ENCODE measurements around the gene TUBD1. TPM values are rescaled to one million over a fixed set of nuclear protein-coding genes. Genes with fewer than 3 reads are reported as not detected.
A peak's percentile ranks its signal among the peaks of the same experiment; 100 is the strongest.

Gene TUBD1
- total RNA-seq, 1 donor from 2014 or later = 9.0 TPM

GRCh38 chr17:59848778-59849177, 44.0 kb downstream of the TUBD1 start:
- H3K27me3 Mint-ChIP-seq (ENCODE audit: low read depth, unreplicated experiment) = no peaks in the 10 kb centered on the region
- Histone ChIP-seq H3K9ac (ENCODE audit: low read length) (no peak overlapping the region), H3K79me2 (ENCODE audit: insufficient read depth, low read length) (no peaks in the 10 kb centered on the region), H3K4me3 (ENCODE audit: insufficient read depth, low read depth, low read length) (no peak overlapping the region), H2AFZ (ENCODE audit: low read depth, low read length) (no peak overlapping the region), H4K20me1 (ENCODE audit: insufficient read depth, low read length) (no peaks in the 10 kb centered on the region), H3K27me3 (ENCODE audit: insufficient read depth, low read length) (no peaks in the 10 kb centered on the region), H3K4me2 (ENCODE audit: low read length) (no peak overlapping the region), H3K36me3 (ENCODE audit: insufficient read depth, low read length) (no peaks in the 10 kb centered on the region), H3K4me1 (ENCODE audit: insufficient read depth, low read length) (peaks cover 35% of the 10 kb centered on the region), H3K27ac (ENCODE audit: low read depth, low read length) (no peak overlapping the region), H3K9me3 (ENCODE audit: insufficient read depth, low read depth, low read length) (no peaks in the 10 kb centered on the region)
- no peaks in the 10 kb centered on the region for H3K9me3 Mint-ChIP-seq (ENCODE audit: unreplicated experiment)
- no peak for TF ChIP-seq EZH2 (IDR thresholded peaks at IDR 0.05; ENCODE audit: insufficient read depth, low read length)
- no peak for TF ChIP-seq CTCF (IDR thresholded peaks at IDR 0.05; ENCODE audit: insufficient read depth, low read depth, low read length)
- DNase-seq (ENCODE audit: low read depth) (no peak), FAIRE-seq (no peak)
- no peaks in the 10 kb centered on the region for H3K36me3 Mint-ChIP-seq (ENCODE audit: low read depth, unreplicated experiment)
- no peak overlapping the region for H3K4me3 Mint-ChIP-seq (ENCODE audit: unreplicated experiment)
- H3K4me1 Mint-ChIP-seq (ENCODE audit: low read depth, unreplicated experiment) = peaks cover 40% of the 10 kb centered on the region
- H3K27ac Mint-ChIP-seq (ENCODE audit: unreplicated experiment) = peak overlapping the region; percentile 55

GRCh38 chr17:59848385-59848668, 44.4 kb downstream of the TUBD1 start:
- TF ChIP-seq CTCF (IDR thresholded peaks at IDR 0.05; ENCODE audit: insufficient read depth, low read depth, low read length) (no peak), EZH2 (IDR thresholded peaks at IDR 0.05; ENCODE audit: insufficient read depth, low read length) (no peak)
- no peak overlapping the region for H3K27ac ChIP-seq (ENCODE audit: low read depth, low read length)
- H3K27me3 ChIP-seq (ENCODE audit: insufficient read depth, low read length) = no peaks in the 10 kb centered on the region
- no peaks in the 10 kb centered on the region for H3K9me3 Mint-ChIP-seq (ENCODE audit: unreplicated experiment)
- H3K9me3 ChIP-seq (ENCODE audit: insufficient read depth, low read depth, low read length) = no peaks in the 10 kb centered on the region
- peak overlapping the region; percentile 55 for H3K27ac Mint-ChIP-seq (ENCODE audit: unreplicated experiment)
- H3K36me3 Mint-ChIP-seq (ENCODE audit: low read depth, unreplicated experiment) = no peaks in the 10 kb centered on the region
- H3K79me2 ChIP-seq (ENCODE audit: insufficient read depth, low read length) = no peaks in the 10 kb centered on the region
- H4K20me1 ChIP-seq (ENCODE audit: insufficient read depth, low read length) = no peaks in the 10 kb centered on the region
- H2AFZ ChIP-seq (ENCODE audit: low read depth, low read length) = no peak overlapping the region
- H3K4me3 Mint-ChIP-seq (ENCODE audit: unreplicated experiment) = no peak overlapping the region
- FAIRE-seq = no peak
- peaks cover 39% of the 10 kb centered on the region for H3K4me1 Mint-ChIP-seq (ENCODE audit: low read depth, unreplicated experiment)
- H3K4me3 ChIP-seq (ENCODE audit: insufficient read depth, low read depth, low read length) = no peak overlapping the region
- H3K27me3 Mint-ChIP-seq (ENCODE audit: low read depth, unreplicated experiment) = no peaks in the 10 kb centered on the region
- no peak overlapping the region for H3K4me2 ChIP-seq (ENCODE audit: low read length)
- H3K36me3 ChIP-seq (ENCODE audit: insufficient read depth, low read length) = no peaks in the 10 kb centered on the region
- DNase-seq (ENCODE audit: low read depth) = no peak
- H3K9ac ChIP-seq (ENCODE audit: low read length) = no peak overlapping the region
- peaks cover 30% of the 10 kb centered on the region for H3K4me1 ChIP-seq (ENCODE audit: insufficient read depth, low read length)

GRCh38 chr17:59846394-59847165, 46.2 kb downstream of the TUBD1 start:
- no peaks in the 10 kb centered on the region for H3K9me3 Mint-ChIP-seq (ENCODE audit: unreplicated experiment)
- peak overlapping the region; percentile 38 for H3K4me2 ChIP-seq (ENCODE audit: low read length)
- peak overlapping the region; percentile 90 for H3K27ac Mint-ChIP-seq (ENCODE audit: unreplicated experiment)
- peaks cover 6% of the 10 kb centered on the region for H3K36me3 Mint-ChIP-seq (ENCODE audit: low read depth, unreplicated experiment)
- no peaks in the 10 kb centered on the region for H3K9me3 ChIP-seq (ENCODE audit: insufficient read depth, low read depth, low read length)
- no peak overlapping the region for H3K4me3 Mint-ChIP-seq (ENCODE audit: unreplicated experiment)
- FAIRE-seq = no peak
- H3K36me3 ChIP-seq (ENCODE audit: insufficient read depth, low read length) = peaks cover 6% of the 10 kb centered on the region
- H3K27me3 Mint-ChIP-seq (ENCODE audit: low read depth, unreplicated experiment) = no peaks in the 10 kb centered on the region
- peaks cover 7% of the 10 kb centered on the region for H3K79me2 ChIP-seq (ENCODE audit: insufficient read depth, low read length)
- DNase-seq (ENCODE audit: low read depth) = peak; percentile 90
- H3K27ac ChIP-seq (ENCODE audit: low read depth, low read length) = peak overlapping the region; percentile 80
- peak overlapping the region; percentile 100 for H3K9ac ChIP-seq (ENCODE audit: low read length)
- H3K4me1 ChIP-seq (ENCODE audit: insufficient read depth, low read length) = peaks cover 24% of the 10 kb centered on the region
- H3K4me3 ChIP-seq (ENCODE audit: insufficient read depth, low read depth, low read length) = no peak overlapping the region
- no peaks in the 10 kb centered on the region for H3K27me3 ChIP-seq (ENCODE audit: insufficient read depth, low read length)
- H4K20me1 ChIP-seq (ENCODE audit: insufficient read depth, low read length) = no peaks in the 10 kb centered on the region
- no peak overlapping the region for H2AFZ ChIP-seq (ENCODE audit: low read depth, low read length)
- H3K4me1 Mint-ChIP-seq (ENCODE audit: low read depth, unreplicated experiment) = peaks cover 28% of the 10 kb centered on the region
- TF ChIP-seq CTCF (IDR thresholded peaks at IDR 0.05; ENCODE audit: insufficient read depth, low read depth, low read length) = no peak
- TF ChIP-seq EZH2 (IDR thresholded peaks at IDR 0.05; ENCODE audit: insufficient read depth, low read length) = no peak
